Measurements from ENCODE around the gene RXRB.
"Not testable (repeated sequence)": the region's sequence is repeated elsewhere in the genome, so short reads cannot be mapped to it uniquely, and the experiment has no call there.

The RXRB gene

DNA sequence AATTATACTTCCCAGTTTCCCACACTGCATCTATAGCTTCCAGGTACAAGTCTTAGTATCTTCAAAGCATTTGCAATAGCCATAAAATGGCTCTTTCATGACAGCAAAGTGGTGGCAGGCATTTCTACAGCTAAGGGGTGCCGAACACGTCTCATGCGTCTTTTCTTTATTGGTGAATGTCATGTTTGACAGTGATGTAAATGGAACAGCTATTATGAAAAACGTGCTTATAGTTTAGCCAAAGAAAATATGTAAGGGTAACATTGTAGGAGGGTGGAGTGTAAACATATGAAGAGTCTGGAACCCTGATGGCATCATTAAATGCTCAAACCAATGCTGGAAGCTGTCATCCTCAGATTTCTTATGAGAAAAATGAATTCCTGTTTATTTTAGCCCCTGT, 46.1 kb downstream of the RXRB start:
- TF ChIP-seq, protein P1, sequence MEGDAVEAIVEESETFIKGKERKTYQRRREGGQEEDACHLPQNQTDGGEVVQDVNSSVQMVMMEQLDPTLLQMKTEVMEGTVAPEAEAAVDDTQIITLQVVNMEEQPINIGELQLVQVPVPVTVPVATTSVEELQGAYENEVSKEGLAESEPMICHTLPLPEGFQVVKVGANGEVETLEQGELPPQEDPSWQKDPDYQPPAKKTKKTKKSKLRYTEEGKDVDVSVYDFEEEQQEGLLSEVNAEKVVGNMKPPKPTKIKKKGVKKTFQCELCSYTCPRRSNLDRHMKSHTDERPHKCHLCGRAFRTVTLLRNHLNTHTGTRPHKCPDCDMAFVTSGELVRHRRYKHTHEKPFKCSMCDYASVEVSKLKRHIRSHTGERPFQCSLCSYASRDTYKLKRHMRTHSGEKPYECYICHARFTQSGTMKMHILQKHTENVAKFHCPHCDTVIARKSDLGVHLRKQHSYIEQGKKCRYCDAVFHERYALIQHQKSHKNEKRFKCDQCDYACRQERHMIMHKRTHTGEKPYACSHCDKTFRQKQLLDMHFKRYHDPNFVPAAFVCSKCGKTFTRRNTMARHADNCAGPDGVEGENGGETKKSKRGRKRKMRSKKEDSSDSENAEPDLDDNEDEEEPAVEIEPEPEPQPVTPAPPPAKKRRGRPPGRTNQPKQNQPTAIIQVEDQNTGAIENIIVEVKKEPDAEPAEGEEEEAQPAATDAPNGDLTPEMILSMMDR (IDR thresholded peaks at IDR 0.05; ENCODE audit: low read depth, low read length): no peak
- no peak overlapping the region for H3K4me3 ChIP-seq (ENCODE audit: low read depth, low read length)

GRCh38 chr6:33151050-33151449, 49.4 kb downstream of the RXRB start:
- TF ChIP-seq, protein P1 (IDR thresholded peaks at IDR 0.05; ENCODE audit: low read depth, low read length): no peak
- H3K4me3 ChIP-seq (ENCODE audit: low read depth, low read length): no peak overlapping the region

DNA sequence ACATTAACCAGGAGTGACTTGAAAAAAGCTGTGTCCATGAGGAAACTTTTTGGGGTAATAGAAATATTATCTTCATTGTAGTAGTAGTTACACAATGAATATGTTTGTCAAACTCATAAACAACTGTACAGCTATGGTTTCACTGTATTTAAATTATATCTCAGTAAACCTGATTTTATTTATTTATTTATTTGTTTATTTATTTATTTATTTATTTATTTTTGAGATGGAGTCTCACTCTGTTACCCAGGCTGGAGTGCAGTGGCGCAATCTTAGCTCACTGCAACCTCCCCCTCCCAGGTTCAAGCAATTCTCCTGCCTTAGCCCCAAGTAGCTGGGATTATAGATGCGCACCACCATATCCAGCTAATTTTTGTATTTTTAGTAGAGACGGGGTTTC, 49.9 kb downstream of the RXRB start:
- H3K4me3 ChIP-seq (ENCODE audit: low read depth, low read length): not testable (repeated sequence)

GRCh38 chr6:33147807-33148666, 52.4 kb downstream of the RXRB start:
- H3K4me3 ChIP-seq (ENCODE audit: low read depth, low read length): no peak overlapping the region
- TF ChIP-seq, protein P1 (IDR thresholded peaks at IDR 0.05; ENCODE audit: low read depth, low read length): peak; percentile 64

DNA sequence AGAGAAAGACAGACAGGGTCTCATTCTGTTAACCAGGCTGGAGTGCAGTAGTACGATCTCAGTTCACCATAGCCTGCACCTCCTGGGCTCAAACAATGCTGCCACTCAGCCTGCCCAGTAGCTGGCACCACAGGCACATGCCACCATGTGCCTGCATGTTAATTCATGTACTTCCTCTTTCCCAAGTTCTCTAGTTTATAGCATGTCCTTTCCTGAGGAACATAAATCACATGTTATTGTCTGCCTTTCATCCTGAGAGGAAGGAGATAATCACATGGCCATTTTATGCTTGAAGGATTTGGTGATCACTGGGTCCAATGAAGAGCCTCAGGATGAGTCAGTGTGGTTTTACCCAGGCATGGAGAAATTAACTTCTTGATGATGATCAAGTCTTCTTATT, 56.1 kb downstream of the RXRB start:
- TF ChIP-seq, protein P1 (IDR thresholded peaks at IDR 0.05; ENCODE audit: low read depth, low read length): no peak
- no peak overlapping the region for H3K4me3 ChIP-seq (ENCODE audit: low read depth, low read length)
